ENCODE results near the gene CRMP1.
"Not testable (repeated sequence)": the region's sequence is repeated elsewhere in the genome, so short reads cannot be mapped to it uniquely, and the experiment has no call there.

CRMP1 gene

GRCh38 chr4:5856362-5856761 lies 36.5 kb downstream of the CRMP1 start:
- not testable (repeated sequence) for DNase-seq (ENCODE audit: low read depth in 2 of 2)

- DNase-seq (ENCODE audit: low read depth in 2 of 2) = no peak
These were observed 38.0 kb downstream of the CRMP1 start for GRCh38 chr4:5854929-5855328.

GRCh38 chr4:5852523-5853202 lies 40.2 kb downstream of the CRMP1 start:
- no peak for DNase-seq (ENCODE audit: low read depth in 2 of 2)

GRCh38 chr4:5851637-5852301 lies 41.1 kb downstream of the CRMP1 start:
- no peak for DNase-seq (ENCODE audit: low read depth in 2 of 2)

GRCh38 chr4:5845035-5845905 lies 47.6 kb downstream of the CRMP1 start:
- DNase-seq (ENCODE audit: low read depth in 2 of 2) = no peak

GRCh38 chr4:5843573-5844530 lies 49.0 kb downstream of the CRMP1 start:
- DNase-seq (ENCODE audit: low read depth in 2 of 2) = no peak

- DNase-seq (ENCODE audit: low read depth in 2 of 2) = no peak
These were observed 50.4 kb downstream of the CRMP1 start for GRCh38 chr4:5842456-5842855.

- no peak for DNase-seq (ENCODE audit: low read depth in 2 of 2)
These were observed 52.9 kb downstream of the CRMP1 start for GRCh38 chr4:5839751-5840674.

- DNase-seq (ENCODE audit: low read depth in 2 of 2) = no peak
These were observed 53.6 kb downstream of the CRMP1 start for GRCh38 chr4:5839332-5839731.

GRCh38 chr4:5837483-5837882 lies 55.4 kb downstream of the CRMP1 start:
- not testable (repeated sequence) for DNase-seq (ENCODE audit: low read depth in 2 of 2)

- no peak for DNase-seq (ENCODE audit: low read depth in 2 of 2)
These were observed 55.9 kb downstream of the CRMP1 start for GRCh38 chr4:5836943-5837342.

GRCh38 chr4:5828005-5828391 lies 64.9 kb downstream of the CRMP1 start:
- no peak for DNase-seq (ENCODE audit: low read depth in 2 of 2)

GRCh38 chr4:5827108-5828004 lies 65.5 kb downstream of the CRMP1 start:
- no peak for DNase-seq (ENCODE audit: low read depth in 2 of 2)

- DNase-seq (ENCODE audit: low read depth in 2 of 2) = no peak
These were observed 66.3 kb downstream of the CRMP1 start for GRCh38 chr4:5826437-5827107.

- no peak for DNase-seq (ENCODE audit: low read depth in 2 of 2)
These were observed 67.4 kb downstream of the CRMP1 start for GRCh38 chr4:5825321-5826041.

- no peak for DNase-seq (ENCODE audit: low read depth in 2 of 2)
These were observed 68.3 kb downstream of the CRMP1 start for GRCh38 chr4:5824635-5825034.

GRCh38 chr4:5824227-5824626 lies 68.7 kb downstream of the CRMP1 start:
- no peak for DNase-seq (ENCODE audit: low read depth in 2 of 2)
